Fibroblast of lung (primary cell): ENCODE results near the gene BHLHA9.

Experiments used
- EZH2 ChIP-seq: IDR thresholded peaks from 2 replicates; pipeline ENCODE4 v1.5.1; 2012; ENCODE audit warnings: low read length, control low read depth, mild to moderate bottlenecking; ENCODE audit errors: missing control alignments
- TF ChIP-seq, protein P1 (sequence below), 2 donors: IDR thresholded peaks in 1 of 2; conservative IDR thresholded peaks in 1 of 2; 1 replicate in 1 of 2; 2 replicates in 1 of 2; pipeline ENCODE4 v1.5.1; 2011 to 2012; ENCODE audit warnings: low read length in 2 of 2, control low read depth in 1 of 2, inconsistent platforms in 1 of 2, low read depth in 1 of 2, mild to moderate bottlenecking in 1 of 2

GRCh38 chr17:1294157-1294717 is 24.0 kb downstream of the BHLHA9 start:
- TF ChIP-seq EZH2: no peak
- TF ChIP-seq, protein P1, sequence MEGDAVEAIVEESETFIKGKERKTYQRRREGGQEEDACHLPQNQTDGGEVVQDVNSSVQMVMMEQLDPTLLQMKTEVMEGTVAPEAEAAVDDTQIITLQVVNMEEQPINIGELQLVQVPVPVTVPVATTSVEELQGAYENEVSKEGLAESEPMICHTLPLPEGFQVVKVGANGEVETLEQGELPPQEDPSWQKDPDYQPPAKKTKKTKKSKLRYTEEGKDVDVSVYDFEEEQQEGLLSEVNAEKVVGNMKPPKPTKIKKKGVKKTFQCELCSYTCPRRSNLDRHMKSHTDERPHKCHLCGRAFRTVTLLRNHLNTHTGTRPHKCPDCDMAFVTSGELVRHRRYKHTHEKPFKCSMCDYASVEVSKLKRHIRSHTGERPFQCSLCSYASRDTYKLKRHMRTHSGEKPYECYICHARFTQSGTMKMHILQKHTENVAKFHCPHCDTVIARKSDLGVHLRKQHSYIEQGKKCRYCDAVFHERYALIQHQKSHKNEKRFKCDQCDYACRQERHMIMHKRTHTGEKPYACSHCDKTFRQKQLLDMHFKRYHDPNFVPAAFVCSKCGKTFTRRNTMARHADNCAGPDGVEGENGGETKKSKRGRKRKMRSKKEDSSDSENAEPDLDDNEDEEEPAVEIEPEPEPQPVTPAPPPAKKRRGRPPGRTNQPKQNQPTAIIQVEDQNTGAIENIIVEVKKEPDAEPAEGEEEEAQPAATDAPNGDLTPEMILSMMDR (conservative IDR thresholded peaks at IDR 0.05 in 1 of 2, IDR thresholded peaks at IDR 0.05 in 1 of 2; ENCODE audit: low read depth in 1 of 2, low read length in 2 of 2): no peak
